GM21576 (cell line): ENCODE results near the gene SRRT.
"Not testable (repeated sequence)": the region's sequence is repeated elsewhere in the genome, so short reads cannot be mapped to it uniquely, and the experiment has no call there.

Experiments
- ATAC-seq: cut with Tn5 transposase; IDR thresholded peaks from one replicate; pipeline ENCODE4 v1.9.1; 2021; ENCODE audit warnings: mild to moderate bottlenecking, moderate library complexity; ENCODE audit not compliant: unreplicated experiment

SRRT gene

GRCh38 chr7:100893318-100893895, 18.5 kb downstream of the SRRT start:
- ATAC-seq, result no peak

- no peak for ATAC-seq
These were observed 19.2 kb downstream of the SRRT start for GRCh38 chr7:100893910-100894721.

- no peak for ATAC-seq
These were observed 20.2 kb downstream of the SRRT start for GRCh38 chr7:100894860-100895700.

DNA sequence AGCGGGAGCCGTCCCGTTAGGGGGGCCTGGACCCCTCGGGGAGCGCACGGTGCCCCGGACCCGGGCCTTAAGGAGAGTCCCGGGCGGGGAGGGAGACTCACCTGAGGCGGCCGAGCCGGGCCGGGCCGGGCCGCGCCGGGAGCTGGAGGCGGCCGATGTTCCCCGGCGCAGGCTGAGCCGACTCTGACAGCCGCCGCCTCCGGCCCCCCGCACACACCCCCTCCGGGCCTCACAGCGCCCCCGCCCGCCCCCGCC, 20.7 kb downstream of the SRRT start, which contains the start of gene ACHE:
Gene ACHE, minus strand, starts transcription at position 188 of the 255 bp plus-strand sequence. CDS start 1,656 bp downstream, outside the sequence.
- ATAC-seq, result no peak

DNA sequence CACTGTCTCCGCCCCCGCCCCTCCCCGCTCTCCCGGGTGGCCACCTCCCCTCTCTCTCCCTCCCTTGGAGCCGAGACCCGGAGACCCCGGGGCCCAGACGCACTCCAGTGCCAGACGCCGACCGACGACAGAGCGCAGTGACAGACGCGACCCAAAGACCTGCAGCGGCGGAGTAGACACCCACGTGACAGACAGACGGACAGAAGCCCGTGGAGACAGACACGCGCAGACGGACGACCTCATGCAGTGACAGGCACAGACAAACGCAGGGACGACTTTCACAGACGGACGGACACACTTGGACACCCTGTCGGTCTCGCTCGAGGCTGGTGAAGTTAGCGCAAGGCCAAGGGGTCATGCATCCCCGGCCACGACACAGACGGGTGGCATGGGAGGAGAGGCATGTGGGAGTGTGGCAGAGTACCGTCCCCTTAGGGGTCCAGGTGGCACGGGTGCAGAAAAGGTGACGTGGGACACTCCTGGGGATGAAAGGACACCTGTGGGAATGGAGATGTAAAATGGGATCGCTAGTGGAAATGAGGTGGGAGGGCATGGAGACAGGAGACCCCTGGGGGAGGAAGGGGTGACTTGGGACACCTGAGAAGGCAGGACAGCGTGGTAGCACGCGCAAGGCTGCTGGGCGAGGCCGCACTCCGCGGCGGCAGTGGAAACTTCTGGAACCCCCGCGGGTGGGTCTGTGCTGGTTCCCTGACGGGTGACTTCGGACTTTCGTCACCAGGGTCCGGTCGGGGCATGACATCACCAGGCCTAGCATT, 21.2 kb downstream of the SRRT start:
- no peak for ATAC-seq

- no peak for ATAC-seq
These were observed 22.1 kb downstream of the SRRT start for GRCh38 chr7:100896732-100897608.

DNA sequence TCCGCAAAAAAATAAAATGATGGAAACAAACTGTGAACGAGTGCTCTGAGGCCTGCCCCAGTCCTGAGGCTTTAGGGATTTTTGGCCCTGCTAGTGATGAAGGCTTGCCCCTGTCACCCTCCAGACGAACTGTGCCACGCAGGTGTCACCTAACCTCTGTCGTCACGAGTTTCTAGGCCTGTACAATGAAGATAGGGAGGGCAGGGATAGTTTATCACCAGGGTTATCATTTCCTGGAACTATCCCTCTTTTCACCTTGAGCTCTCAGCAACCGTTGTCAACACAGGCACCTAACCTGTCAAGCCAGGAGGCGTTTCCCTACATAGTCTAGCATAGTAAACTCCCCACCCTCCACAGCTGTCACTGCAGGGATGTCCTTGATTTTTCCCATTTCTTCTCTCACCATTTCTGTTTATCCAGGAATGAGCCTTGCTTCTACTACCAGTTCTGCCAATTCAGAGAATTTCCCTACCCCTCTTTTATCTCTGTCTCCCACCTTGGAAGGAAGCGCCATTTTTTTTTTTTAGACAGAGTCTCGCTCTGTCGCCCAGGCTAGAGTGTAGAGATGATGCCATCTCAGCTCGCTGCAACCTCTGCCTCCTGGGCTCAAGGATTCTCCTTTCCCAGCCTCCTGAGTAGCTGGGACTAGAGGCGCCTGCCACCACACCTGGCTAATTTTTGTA, 23.0 kb downstream of the SRRT start:
- no peak for ATAC-seq

- ATAC-seq, result no peak
These were observed 24.5 kb downstream of the SRRT start for GRCh38 chr7:100899432-100899831.

- ATAC-seq, result no peak
These were observed 26.1 kb downstream of the SRRT start for GRCh38 chr7:100900978-100901377.

- no peak for ATAC-seq
These were observed 27.0 kb downstream of the SRRT start for GRCh38 chr7:100901921-100902332.

DNA sequence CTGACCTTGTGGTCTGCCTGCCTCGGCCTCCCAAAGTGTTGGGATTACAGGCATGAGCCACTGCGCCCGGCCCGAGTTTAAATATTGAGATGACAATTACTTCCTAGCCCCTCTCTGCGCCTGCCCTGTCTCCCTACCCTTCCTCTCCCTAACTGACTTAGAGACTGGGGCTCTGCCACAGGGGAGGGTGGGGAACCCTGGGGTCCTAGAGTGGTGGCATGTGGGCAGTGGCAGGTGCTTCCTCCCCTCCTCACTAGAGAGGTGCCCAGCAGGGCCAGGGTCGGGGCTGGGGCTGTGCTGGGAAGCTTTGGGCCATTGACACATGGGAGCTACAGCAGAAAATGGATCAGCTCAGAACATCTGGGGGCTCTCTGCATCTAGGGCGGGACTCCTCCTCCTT, 27.7 kb downstream of the SRRT start:
- ATAC-seq, result no peak

DNA sequence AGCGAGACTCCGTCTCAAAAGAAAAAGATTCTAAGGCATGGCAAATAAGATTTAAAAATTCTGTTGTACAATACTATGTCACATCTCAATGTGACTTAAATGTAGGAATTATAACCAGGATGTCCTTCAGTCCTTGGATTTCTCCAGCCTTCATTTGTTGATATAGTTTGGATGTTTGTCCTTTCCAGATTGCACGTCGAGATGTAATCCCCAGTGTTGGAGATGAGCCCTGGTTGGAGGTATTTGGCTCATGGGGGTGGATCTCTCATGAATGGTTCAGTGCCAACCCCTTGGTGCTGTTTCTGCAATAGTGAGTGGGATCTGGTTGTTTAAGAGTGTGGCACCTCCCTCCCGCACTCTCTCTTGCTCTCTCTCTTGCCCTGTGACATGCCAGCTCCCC, 33.6 kb downstream of the SRRT start:
- ATAC-seq, result no peak

GRCh38 chr7:100910443-100910842, 35.5 kb downstream of the SRRT start:
- not testable (repeated sequence) for ATAC-seq

GRCh38 chr7:100911484-100911883, 36.6 kb downstream of the SRRT start:
- no peak for ATAC-seq

GRCh38 chr7:100914208-100914878, 39.4 kb downstream of the SRRT start:
- no peak for ATAC-seq

- ATAC-seq, result no peak
These were observed 40.1 kb downstream of the SRRT start for GRCh38 chr7:100914879-100915447.

GRCh38 chr7:100919335-100919734, 44.4 kb downstream of the SRRT start:
- not testable (repeated sequence) for ATAC-seq

DNA sequence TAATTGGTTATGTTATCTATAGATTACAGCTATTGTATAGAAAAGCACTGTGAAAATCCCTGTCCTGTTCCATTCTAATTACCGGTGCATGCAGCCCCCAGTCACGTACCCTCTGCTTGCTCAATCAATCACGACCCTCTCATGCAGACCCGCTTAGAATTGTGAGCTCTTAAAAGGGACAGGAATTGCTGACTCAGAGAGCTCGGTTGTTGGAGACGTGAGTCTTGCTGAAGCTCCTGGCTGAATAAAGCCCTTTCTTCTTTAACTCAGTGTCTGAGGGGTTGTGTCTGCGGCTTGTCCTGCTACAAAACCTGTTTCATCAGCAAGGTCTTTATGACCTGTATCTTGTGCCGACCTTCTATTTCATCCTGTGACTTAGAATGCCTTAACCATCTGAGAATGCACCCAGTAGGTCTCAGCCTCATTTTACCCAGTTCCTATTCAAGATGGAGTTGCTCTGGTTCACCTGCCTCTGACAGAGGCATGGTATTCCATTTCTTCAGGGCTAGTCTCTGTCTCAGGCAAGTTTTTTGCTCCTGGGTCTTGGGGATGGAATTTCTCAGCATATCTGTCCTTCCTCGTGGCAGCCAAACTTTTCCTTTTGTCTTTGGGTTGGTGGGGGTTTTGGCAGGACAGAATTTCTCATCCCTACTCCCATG, 45.0 kb downstream of the SRRT start:
- ATAC-seq, result not testable (repeated sequence)
